Endothelial cell (in vitro differentiated cells): Measurements from ENCODE around the gene LGR4. TPM values are rescaled to one million over a fixed set of nuclear protein-coding genes. Genes with fewer than 3 reads are reported as not detected.

Experiments used
- DNase-seq: peaks from one replicate; pipeline ENCODE4 v3.0.0; 2021; ENCODE audit warnings: low spot score
- H3K27ac Mint-ChIP-seq: one replicate; pipeline ENCODE4 v1.8.0; 2021; ENCODE audit warnings: mixed read lengths, inconsistent platforms; ENCODE audit not compliant: unreplicated experiment
- H3K27me3 Mint-ChIP-seq: one replicate; pipeline ENCODE4 v1.8.0; 2021; ENCODE audit warnings: mild to moderate bottlenecking, moderate library complexity, mixed read lengths, inconsistent platforms; ENCODE audit not compliant: unreplicated experiment
- H3K36me3 Mint-ChIP-seq: one replicate; pipeline ENCODE4 v1.8.0; 2021; ENCODE audit warnings: mild to moderate bottlenecking, low read depth, mixed read lengths, inconsistent platforms; ENCODE audit not compliant: unreplicated experiment
- H3K4me1 Mint-ChIP-seq: one replicate; pipeline ENCODE4 v1.8.0; 2021; ENCODE audit warnings: mild to moderate bottlenecking, mixed read lengths, inconsistent platforms; ENCODE audit not compliant: unreplicated experiment
- H3K4me3 Mint-ChIP-seq: one replicate; pipeline ENCODE4 v1.8.0; 2021; ENCODE audit warnings: mild to moderate bottlenecking, mixed read lengths, inconsistent platforms; ENCODE audit not compliant: unreplicated experiment
- H3K9me3 Mint-ChIP-seq: one replicate; pipeline ENCODE4 v1.8.0; 2021; ENCODE audit warnings: mixed read lengths, inconsistent platforms; ENCODE audit not compliant: unreplicated experiment
- CTCF ChIP-seq: fragments of 200-600 bp; sonication (generic); IDR thresholded peaks from one replicate; pipeline ENCODE4 v1.5.0; 2021; ENCODE audit warnings: antibody characterized with exemption; ENCODE audit not compliant: unreplicated experiment
- total RNA-seq: library from RNA; stranded (reverse); fragmentation: NEBNext Ultra II Directional; extraction: Animal tissue kit (Norgen Biotek cat#: 25700); gene quantifications from one replicate; pipeline ENCODE4 v1.2.1, GENCODE V29; 2021; ENCODE audit not compliant: unreplicated experiment

The LGR4 gene
- total RNA-seq, 1 donor from 2014 or later, result 10.8 TPM

GRCh38 chr11:27405134-27405533 lies 67.5 kb downstream of the LGR4 start:
- no peak for DNase-seq
- Mint-ChIP-seq H3K4me3 (no peak overlapping the region), H3K27ac (no peak overlapping the region)

DNA sequence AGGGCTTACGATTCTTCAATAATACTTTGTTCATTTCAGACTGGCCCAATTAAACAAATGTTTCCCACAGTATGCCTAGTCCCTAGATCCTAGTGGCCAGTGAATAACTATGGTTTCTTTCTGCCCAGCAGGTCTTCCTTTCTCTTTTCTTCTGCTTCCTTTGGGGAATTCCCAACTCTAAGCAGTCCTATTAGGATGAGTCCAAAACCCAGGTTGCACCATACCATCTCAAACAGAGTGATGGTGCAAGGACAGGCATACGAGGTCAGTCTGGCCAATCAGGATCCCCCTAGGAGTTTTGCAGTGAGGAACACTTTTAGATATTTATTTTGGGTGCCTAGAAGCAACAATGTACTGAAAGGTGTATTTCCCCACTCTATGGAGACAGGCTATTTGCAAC lies 68.2 kb downstream of the LGR4 start:
- Mint-ChIP-seq H3K36me3 (no peaks in the 10 kb centered on the region), H3K9me3 (no peaks in the 10 kb centered on the region), H3K4me3 (no peak overlapping the region), H3K27ac (no peak overlapping the region), H3K27me3 (no peaks in the 10 kb centered on the region), H3K4me1 (peaks cover 4% of the 10 kb centered on the region)
- DNase-seq, result no peak
- TF ChIP-seq CTCF, result no peak

More at GRCh38 chr11:27405134-27405533, 67.5 kb downstream of the LGR4 start:
- H3K4me1 Mint-ChIP-seq, result peaks cover 4% of the 10 kb centered on the region
- no peaks in the 10 kb centered on the region for H3K27me3 Mint-ChIP-seq
- no peaks in the 10 kb centered on the region for H3K36me3 Mint-ChIP-seq
- TF ChIP-seq CTCF, result no peak
- no peaks in the 10 kb centered on the region for H3K9me3 Mint-ChIP-seq

DNA sequence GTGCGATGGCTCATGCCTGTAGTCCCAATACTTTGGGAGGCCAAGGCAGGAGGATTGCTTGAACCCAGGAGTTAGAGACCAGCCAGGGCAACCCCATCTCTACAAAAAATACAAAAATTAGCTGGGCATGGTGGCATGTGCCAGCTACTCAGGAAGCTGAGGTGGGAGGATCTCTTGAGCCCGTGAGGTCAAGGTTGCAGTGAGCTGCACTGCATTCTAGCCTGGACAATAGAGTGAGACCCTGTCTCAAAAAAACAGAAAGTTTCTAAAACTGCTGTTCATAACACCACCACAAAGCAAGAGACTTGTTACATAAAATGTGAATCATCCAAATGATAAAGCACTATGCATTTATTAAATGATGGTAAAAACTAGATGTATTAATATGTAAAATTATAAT lies 69.4 kb downstream of the LGR4 start:
- Mint-ChIP-seq H3K27ac (no peak overlapping the region), H3K9me3 (no peaks in the 10 kb centered on the region), H3K27me3 (peaks cover 1% of the 10 kb centered on the region), H3K36me3 (no peaks in the 10 kb centered on the region), H3K4me1 (peaks cover 4% of the 10 kb centered on the region), H3K4me3 (no peak overlapping the region)
- TF ChIP-seq CTCF, result no peak
- DNase-seq, result no peak

- H3K9me3 Mint-ChIP-seq, result no peaks in the 10 kb centered on the region
- no peak for DNase-seq
These were observed 70.1 kb downstream of the LGR4 start for GRCh38 chr11:27402450-27402849.

GRCh38 chr11:27401833-27402316 lies 70.7 kb downstream of the LGR4 start:
- H3K27ac Mint-ChIP-seq, result no peak overlapping the region
- H3K36me3 Mint-ChIP-seq, result no peaks in the 10 kb centered on the region
- no peaks in the 10 kb centered on the region for H3K9me3 Mint-ChIP-seq
- peaks cover 1% of the 10 kb centered on the region for H3K27me3 Mint-ChIP-seq
- H3K4me3 Mint-ChIP-seq, result no peak overlapping the region
- peaks cover 11% of the 10 kb centered on the region for H3K4me1 Mint-ChIP-seq
- DNase-seq, result no peak
- TF ChIP-seq CTCF, result no peak

More at GRCh38 chr11:27402450-27402849, 70.1 kb downstream of the LGR4 start:
- H3K27me3 Mint-ChIP-seq, result peaks cover 1% of the 10 kb centered on the region
- H3K4me3 Mint-ChIP-seq, result no peak overlapping the region
- peaks cover 5% of the 10 kb centered on the region for H3K4me1 Mint-ChIP-seq
- H3K27ac Mint-ChIP-seq, result no peak overlapping the region
- H3K36me3 Mint-ChIP-seq, result no peaks in the 10 kb centered on the region
- no peak for TF ChIP-seq CTCF
